Measurements from ENCODE around the gene TOPBP1. TPM values are rescaled to one million over a fixed set of nuclear protein-coding genes. Genes with fewer than 3 reads are reported as not detected.

Gene TOPBP1
- total and polyA plus RNA-seq, 2 donors (not counting 3 experiments of a cell fraction or from before 2014, with no cell fraction given), result 23.3 to 42.2 TPM

DNA sequence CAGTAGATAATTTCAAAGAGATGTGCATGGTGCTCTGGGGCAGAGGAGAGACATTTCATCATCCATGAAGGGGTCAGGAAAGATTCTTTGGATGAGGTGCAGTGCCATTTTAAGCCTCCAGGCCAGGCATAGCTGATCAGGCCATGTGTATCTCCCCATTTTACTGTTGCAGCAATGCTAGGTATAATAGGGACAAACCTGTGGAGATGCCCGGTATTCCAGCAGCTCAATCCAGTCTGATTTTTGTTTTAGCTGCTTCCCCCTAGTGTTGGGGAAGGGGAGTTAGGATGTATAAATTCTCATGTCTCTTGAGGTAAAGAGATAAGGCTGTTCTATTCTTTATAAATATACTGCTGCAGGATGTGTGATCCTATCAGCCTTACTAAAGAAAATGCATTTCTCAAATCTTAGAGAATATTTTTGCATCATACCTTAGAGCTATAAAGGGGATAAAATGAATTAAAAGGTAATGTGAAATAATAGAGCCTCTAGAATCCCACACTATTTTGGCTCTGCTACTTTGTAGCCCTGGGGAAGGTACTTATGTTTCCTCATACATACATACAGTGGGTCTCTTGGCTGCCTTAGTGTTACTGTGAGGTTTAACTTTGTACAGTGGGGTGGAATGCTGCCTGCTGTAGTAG is 83.1 kb downstream of the TOPBP1 start:
- Histone ChIP-seq H3K9me1 (replicated peaks; ENCODE audit: control insufficient read depth, extremely low read depth, insufficient read depth, low read length) (no peaks in the 10 kb centered on the region), H3K36me3 (ENCODE audit: control insufficient read depth in 2 of 2, extremely low read depth in 1 of 2, insufficient read depth in 2 of 2, low read length in 2 of 2) (peaks cover 16 to 23% of the 10 kb centered on the region in 2 experiments), H3K79me2 (ENCODE audit: control insufficient read depth, insufficient read depth, low read length) (peaks cover 95% of the 10 kb centered on the region), H3K9ac (replicated peaks; ENCODE audit: extremely low read depth, insufficient read depth, low read length) (no peak overlapping the region), H3K4me2 (ENCODE audit: insufficient read depth, low read length) (peak overlapping the region; percentile 62), H3K4me3 (replicated peaks in 1 of 3; ENCODE audit: insufficient read depth in 1 of 3, low read depth in 1 of 3, low read length in 3 of 3) (no peak overlapping the region), H4K20me1 (replicated peaks; ENCODE audit: control insufficient read depth, extremely low read depth, insufficient read depth, low read length) (peaks cover 14% of the 10 kb centered on the region), H2AFZ (ENCODE audit: low read depth, low read length) (no peak overlapping the region), H3K27ac (ENCODE audit: insufficient read depth, low read depth, low read length) (no peak overlapping the region), H3K4me1 (ENCODE audit: control insufficient read depth, extremely low read depth, insufficient read depth, low read length) (peaks cover 26% of the 10 kb centered on the region), H3K9me3 (replicated peaks; ENCODE audit: control insufficient read depth, insufficient read depth, low read length) (no peaks in the 10 kb centered on the region), H3K27me3 (ENCODE audit: control insufficient read depth in 2 of 2, insufficient read depth in 2 of 2, low read length in 2 of 2) (no peaks in the 10 kb centered on the region)
- BruUV-seq (replicated peaks), result no TSS peak
- CTCF ChIA-PET, result interaction anchor here (0.6 to 13.8 kb wide), 42 partner anchors 8 to 1161 kb away, joined by 3 to 224 read pairs (median 5); partner anchors contain the start of gene DNAJC13
- no peak for TF ChIP-seq GATA2 (IDR thresholded peaks at IDR 0.05; ENCODE audit: insufficient read depth, insufficient read length, low read depth, low read length)
- TF ChIP-seq, protein P1, sequence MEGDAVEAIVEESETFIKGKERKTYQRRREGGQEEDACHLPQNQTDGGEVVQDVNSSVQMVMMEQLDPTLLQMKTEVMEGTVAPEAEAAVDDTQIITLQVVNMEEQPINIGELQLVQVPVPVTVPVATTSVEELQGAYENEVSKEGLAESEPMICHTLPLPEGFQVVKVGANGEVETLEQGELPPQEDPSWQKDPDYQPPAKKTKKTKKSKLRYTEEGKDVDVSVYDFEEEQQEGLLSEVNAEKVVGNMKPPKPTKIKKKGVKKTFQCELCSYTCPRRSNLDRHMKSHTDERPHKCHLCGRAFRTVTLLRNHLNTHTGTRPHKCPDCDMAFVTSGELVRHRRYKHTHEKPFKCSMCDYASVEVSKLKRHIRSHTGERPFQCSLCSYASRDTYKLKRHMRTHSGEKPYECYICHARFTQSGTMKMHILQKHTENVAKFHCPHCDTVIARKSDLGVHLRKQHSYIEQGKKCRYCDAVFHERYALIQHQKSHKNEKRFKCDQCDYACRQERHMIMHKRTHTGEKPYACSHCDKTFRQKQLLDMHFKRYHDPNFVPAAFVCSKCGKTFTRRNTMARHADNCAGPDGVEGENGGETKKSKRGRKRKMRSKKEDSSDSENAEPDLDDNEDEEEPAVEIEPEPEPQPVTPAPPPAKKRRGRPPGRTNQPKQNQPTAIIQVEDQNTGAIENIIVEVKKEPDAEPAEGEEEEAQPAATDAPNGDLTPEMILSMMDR (IDR thresholded peaks at IDR 0.05; ENCODE audit: extremely low read depth in 1 of 2, insufficient read depth in 1 of 2, low read depth in 1 of 2, low read length in 2 of 2), result peak; percentile 49 to 56
- POLR2A ChIA-PET, result interaction anchor here (0.8 to 1.6 kb wide), 5 partner anchors 8 to 191 kb away, joined by 3 to 5 read pairs (median 4); no protein-coding TSS in a partner anchor
- no peak for FAIRE-seq
- peak; percentile 53 for DNase-seq (ENCODE audit: low read depth, low spot score)
- dilution Hi-C loops (cut with MboI; ENCODE audit: extremely low pct_ligation_motif_present, low sequenced_read_pairs), result no loop called here
- intact Hi-C loops (cut with micrococcal nuclease), result loop anchor here (1.0 to 10.0 kb wide), 6 partner anchors 84 to 786 kb away; no protein-coding TSS in a partner anchor

DNA sequence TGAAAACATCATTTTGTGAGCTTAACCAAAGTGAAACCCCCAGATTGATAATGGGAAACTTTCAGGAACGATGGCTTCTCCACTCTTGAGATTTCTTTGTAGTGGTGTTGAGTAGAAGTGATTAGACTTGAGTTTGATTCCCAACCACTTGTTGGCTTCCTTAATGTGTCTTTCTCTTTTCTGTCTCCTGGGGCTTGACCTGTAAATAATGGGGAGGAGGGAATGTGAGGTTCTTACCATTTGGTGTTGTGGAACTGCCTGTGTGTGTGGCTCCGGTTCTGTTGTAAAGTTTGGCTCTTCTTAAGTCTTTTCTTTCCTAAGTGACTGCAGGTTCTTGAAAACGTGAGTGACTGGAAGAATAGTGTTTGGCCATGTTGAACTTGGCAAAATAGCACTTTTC is 85.6 kb downstream of the TOPBP1 start:
- no peak for FAIRE-seq
- no TSS peak for BruUV-seq (replicated peaks)
- H3K79me2 ChIP-seq (ENCODE audit: control insufficient read depth, insufficient read depth, low read length), result peaks cover 70% of the 10 kb centered on the region
- CTCF ChIA-PET, result interaction anchor here (0.9 to 13.8 kb wide), 7 partner anchors 40 to 845 kb away, joined by 3 to 224 read pairs (median 6); no protein-coding TSS in a partner anchor
- no peaks in the 10 kb centered on the region for H3K9me1 ChIP-seq (replicated peaks; ENCODE audit: control insufficient read depth, extremely low read depth, insufficient read depth, low read length)
- H3K9me3 ChIP-seq (replicated peaks; ENCODE audit: control insufficient read depth, insufficient read depth, low read length), result no peaks in the 10 kb centered on the region
- H3K4me2 ChIP-seq (ENCODE audit: insufficient read depth, low read length), result peak overlapping the region; percentile 71
- peak; percentile 32 for DNase-seq (ENCODE audit: low read depth, low spot score)
- peak overlapping the region; percentile 39 for H3K27ac ChIP-seq (ENCODE audit: insufficient read depth, low read depth, low read length)
- POLR2A ChIA-PET, result no interaction called here
- peaks cover 41% of the 10 kb centered on the region for H3K4me1 ChIP-seq (ENCODE audit: control insufficient read depth, extremely low read depth, insufficient read depth, low read length)
- intact Hi-C loops (cut with micrococcal nuclease), result loop anchor here (10.0 kb wide), 2 partner anchors 369 to 789 kb away; no protein-coding TSS in a partner anchor
- no peaks in the 10 kb centered on the region for H3K27me3 ChIP-seq (ENCODE audit: control insufficient read depth in 2 of 2, insufficient read depth in 2 of 2, low read length in 2 of 2)
- TF ChIP-seq, protein P2, sequence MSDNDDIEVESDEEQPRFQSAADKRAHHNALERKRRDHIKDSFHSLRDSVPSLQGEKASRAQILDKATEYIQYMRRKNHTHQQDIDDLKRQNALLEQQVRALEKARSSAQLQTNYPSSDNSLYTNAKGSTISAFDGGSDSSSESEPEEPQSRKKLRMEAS (IDR thresholded peaks at IDR 0.05; ENCODE audit: insufficient read depth, insufficient read length), result no peak
- no peak for TF ChIP-seq POLR2AphosphoS5 (IDR thresholded peaks at IDR 0.05; ENCODE audit: insufficient read depth, low read depth, low read length)
- TF ChIP-seq FOS (IDR thresholded peaks at IDR 0.05; ENCODE audit: borderline replicate concordance, insufficient read depth, low read length), result no peak
- no peak for TF ChIP-seq POLR2A (IDR thresholded peaks at IDR 0.05; ENCODE audit: low read depth, low read length)
- TF ChIP-seq, protein P1 (IDR thresholded peaks at IDR 0.05; ENCODE audit: extremely low read depth in 1 of 2, insufficient read depth in 1 of 2, low read depth in 1 of 2, low read length in 2 of 2), result no peak
- no peak for TF ChIP-seq GATA2 (IDR thresholded peaks at IDR 0.05; ENCODE audit: insufficient read depth, insufficient read length, low read depth, low read length)
- no peak for TF ChIP-seq EZH2 (IDR thresholded peaks at IDR 0.05; ENCODE audit: borderline replicate concordance, low read depth, low read length, severe bottlenecking)
- no peak for TF ChIP-seq MYC (IDR thresholded peaks at IDR 0.05; ENCODE audit: low read depth, low read length)
- H2AFZ ChIP-seq (ENCODE audit: low read depth, low read length), result no peak overlapping the region
- peaks cover 9% of the 10 kb centered on the region for H4K20me1 ChIP-seq (replicated peaks; ENCODE audit: control insufficient read depth, extremely low read depth, insufficient read depth, low read length)
- H3K4me3 ChIP-seq (replicated peaks in 1 of 3; ENCODE audit: insufficient read depth in 1 of 3, low read depth in 1 of 3, low read length in 3 of 3), result peak overlapping the region; percentile 20 to 97 (median 82)
- dilution Hi-C loops (cut with MboI; ENCODE audit: extremely low pct_ligation_motif_present, low sequenced_read_pairs), result no loop called here
- H3K36me3 ChIP-seq (ENCODE audit: control insufficient read depth in 2 of 2, extremely low read depth in 1 of 2, insufficient read depth in 2 of 2, low read length in 2 of 2), result peaks cover 4 to 17% of the 10 kb centered on the region in 2 experiments
- peak overlapping the region; percentile 95 for H3K9ac ChIP-seq (replicated peaks; ENCODE audit: extremely low read depth, insufficient read depth, low read length)
